ENCODE results near the gene GPR78.

GPR78 gene

DNA sequence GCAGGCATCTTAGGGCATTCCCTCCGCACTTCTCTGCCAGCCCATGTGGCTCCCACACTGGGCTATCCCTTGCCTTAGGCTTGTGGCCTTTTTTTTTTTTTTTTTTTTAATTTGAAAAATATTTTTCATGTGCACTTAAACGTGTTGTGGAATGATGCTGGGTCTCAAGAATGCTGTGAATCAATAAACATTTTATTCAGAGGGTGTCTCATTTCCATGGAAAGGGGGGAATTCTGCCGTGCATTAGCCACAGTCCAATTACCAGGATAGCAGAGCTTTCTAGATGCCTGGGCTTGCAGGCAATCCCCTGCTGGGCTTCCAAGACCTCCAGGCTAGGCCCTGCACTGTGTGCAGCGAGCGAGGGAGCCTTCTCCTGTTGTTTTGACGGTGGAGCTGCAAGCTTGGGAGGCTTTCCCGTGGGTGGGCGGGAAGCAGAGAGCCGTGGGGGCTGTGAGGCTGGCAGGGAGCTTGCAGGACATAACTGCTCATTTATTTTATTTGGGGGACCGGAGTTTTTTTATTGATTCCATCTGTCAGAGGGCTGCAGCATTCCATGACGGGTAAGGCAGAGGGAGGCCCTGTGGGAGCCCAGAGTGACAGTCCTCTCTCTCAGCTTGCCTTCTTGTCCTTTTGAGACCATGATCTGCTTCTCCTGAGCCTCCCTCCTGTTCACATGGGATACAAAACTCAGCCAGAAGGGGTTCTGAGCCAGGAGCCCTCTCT, 9.8 kb downstream of the GPR78 start:
- POLR2A ChIA-PET, result interaction anchor here (1.6 kb wide), 1 partner anchor 121 kb away, joined by 3 read pairs; no protein-coding TSS in a partner anchor
- TF ChIP-seq ZFHX2 (tag by site-specific recombination; conservative IDR thresholded peaks at IDR 0.05) (peak; percentile 56), ZNF510 (tag by site-specific recombination; IDR thresholded peaks at IDR 0.05; ENCODE audit: insufficient replicate concordance) (no peak), ZNF701 (tag by site-specific recombination; IDR thresholded peaks at IDR 0.05) (no peak), ZFP69B (tag by site-specific recombination; IDR thresholded peaks at IDR 0.05) (no peak), ZNF202 (tag by site-specific recombination; IDR thresholded peaks at IDR 0.05; ENCODE audit: borderline replicate concordance) (no peak), SP7 (tag by site-specific recombination; IDR thresholded peaks at IDR 0.05) (no peak), ZBTB20 (tag by site-specific recombination; IDR thresholded peaks at IDR 0.05) (no peak), ZIC2 (tag by site-specific recombination; IDR thresholded peaks at IDR 0.05) (peak; percentile 87), SALL2 (tag by site-specific recombination; IDR thresholded peaks at IDR 0.05; ENCODE audit: borderline replicate concordance) (no peak), GLIS2 (tag by site-specific recombination; IDR thresholded peaks at IDR 0.05) (no peak), ZNF121 (tag by site-specific recombination; IDR thresholded peaks at IDR 0.05) (no peak), GLIS1 (tag by site-specific recombination; IDR thresholded peaks at IDR 0.05) (peak; percentile 76), ZNF223 (tag by site-specific recombination; IDR thresholded peaks at IDR 0.05) (no peak), ZNF394 (tag by site-specific recombination; IDR thresholded peaks at IDR 0.05; ENCODE audit: borderline replicate concordance) (no peak), ZNF48 (tag by site-specific recombination; IDR thresholded peaks at IDR 0.05) (no peak), ZNF433 (tag by site-specific recombination; IDR thresholded peaks at IDR 0.05; ENCODE audit: low read depth) (no peak), SP2 (tag by site-specific recombination; IDR thresholded peaks at IDR 0.05) (no peak)
- TF ChIP-seq, protein P1, sequence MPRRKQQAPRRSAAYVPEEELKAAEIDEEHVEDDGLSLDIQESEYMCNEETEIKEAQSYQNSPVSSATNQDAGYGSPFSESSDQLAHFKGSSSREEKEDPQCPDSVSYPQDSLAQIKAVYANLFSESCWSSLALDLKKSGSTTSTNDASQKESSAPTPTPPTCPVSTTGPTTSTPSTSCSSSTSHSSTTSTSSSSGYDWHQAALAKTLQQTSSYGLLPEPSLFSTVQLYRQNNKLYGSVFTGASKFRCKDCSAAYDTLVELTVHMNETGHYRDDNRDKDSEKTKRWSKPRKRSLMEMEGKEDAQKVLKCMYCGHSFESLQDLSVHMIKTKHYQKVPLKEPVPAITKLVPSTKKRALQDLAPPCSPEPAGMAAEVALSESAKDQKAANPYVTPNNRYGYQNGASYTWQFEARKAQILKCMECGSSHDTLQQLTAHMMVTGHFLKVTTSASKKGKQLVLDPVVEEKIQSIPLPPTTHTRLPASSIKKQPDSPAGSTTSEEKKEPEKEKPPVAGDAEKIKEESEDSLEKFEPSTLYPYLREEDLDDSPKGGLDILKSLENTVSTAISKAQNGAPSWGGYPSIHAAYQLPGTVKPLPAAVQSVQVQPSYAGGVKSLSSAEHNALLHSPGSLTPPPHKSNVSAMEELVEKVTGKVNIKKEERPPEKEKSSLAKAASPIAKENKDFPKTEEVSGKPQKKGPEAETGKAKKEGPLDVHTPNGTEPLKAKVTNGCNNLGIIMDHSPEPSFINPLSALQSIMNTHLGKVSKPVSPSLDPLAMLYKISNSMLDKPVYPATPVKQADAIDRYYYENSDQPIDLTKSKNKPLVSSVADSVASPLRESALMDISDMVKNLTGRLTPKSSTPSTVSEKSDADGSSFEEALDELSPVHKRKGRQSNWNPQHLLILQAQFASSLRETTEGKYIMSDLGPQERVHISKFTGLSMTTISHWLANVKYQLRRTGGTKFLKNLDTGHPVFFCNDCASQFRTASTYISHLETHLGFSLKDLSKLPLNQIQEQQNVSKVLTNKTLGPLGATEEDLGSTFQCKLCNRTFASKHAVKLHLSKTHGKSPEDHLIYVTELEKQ (tag by site-specific recombination; IDR thresholded peaks at IDR 0.05; ENCODE audit: borderline replicate concordance), result no peak
- TF ChIP-seq, protein P2, sequence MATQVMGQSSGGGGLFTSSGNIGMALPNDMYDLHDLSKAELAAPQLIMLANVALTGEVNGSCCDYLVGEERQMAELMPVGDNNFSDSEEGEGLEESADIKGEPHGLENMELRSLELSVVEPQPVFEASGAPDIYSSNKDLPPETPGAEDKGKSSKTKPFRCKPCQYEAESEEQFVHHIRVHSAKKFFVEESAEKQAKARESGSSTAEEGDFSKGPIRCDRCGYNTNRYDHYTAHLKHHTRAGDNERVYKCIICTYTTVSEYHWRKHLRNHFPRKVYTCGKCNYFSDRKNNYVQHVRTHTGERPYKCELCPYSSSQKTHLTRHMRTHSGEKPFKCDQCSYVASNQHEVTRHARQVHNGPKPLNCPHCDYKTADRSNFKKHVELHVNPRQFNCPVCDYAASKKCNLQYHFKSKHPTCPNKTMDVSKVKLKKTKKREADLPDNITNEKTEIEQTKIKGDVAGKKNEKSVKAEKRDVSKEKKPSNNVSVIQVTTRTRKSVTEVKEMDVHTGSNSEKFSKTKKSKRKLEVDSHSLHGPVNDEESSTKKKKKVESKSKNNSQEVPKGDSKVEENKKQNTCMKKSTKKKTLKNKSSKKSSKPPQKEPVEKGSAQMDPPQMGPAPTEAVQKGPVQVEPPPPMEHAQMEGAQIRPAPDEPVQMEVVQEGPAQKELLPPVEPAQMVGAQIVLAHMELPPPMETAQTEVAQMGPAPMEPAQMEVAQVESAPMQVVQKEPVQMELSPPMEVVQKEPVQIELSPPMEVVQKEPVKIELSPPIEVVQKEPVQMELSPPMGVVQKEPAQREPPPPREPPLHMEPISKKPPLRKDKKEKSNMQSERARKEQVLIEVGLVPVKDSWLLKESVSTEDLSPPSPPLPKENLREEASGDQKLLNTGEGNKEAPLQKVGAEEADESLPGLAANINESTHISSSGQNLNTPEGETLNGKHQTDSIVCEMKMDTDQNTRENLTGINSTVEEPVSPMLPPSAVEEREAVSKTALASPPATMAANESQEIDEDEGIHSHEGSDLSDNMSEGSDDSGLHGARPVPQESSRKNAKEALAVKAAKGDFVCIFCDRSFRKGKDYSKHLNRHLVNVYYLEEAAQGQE (tag by site-specific recombination; IDR thresholded peaks at IDR 0.05), result no peak
- no peaks in the 10 kb centered on the region for H3K9me3 ChIP-seq (ENCODE audit: control insufficient read depth, insufficient read depth, low read depth, low read length)
- H3K27ac ChIP-seq (ENCODE audit: extremely low read depth, low read depth, low read length), result no peak overlapping the region
- H3K4me1 ChIP-seq (ENCODE audit: control insufficient read depth, insufficient read depth, low read length), result no peaks in the 10 kb centered on the region
- CTCF ChIA-PET, result interaction anchor here (0.6 kb wide), 1 partner anchor 10 kb away, joined by 3 read pairs; the partner anchor contains the start of gene GPR78
- no peak overlapping the region for H3K4me3 ChIP-seq (ENCODE audit: low read depth, low read length)
- no peaks in the 10 kb centered on the region for H3K36me3 ChIP-seq (ENCODE audit: control insufficient read depth in 2 of 2, insufficient read depth in 1 of 2, low read length in 2 of 2)

DNA sequence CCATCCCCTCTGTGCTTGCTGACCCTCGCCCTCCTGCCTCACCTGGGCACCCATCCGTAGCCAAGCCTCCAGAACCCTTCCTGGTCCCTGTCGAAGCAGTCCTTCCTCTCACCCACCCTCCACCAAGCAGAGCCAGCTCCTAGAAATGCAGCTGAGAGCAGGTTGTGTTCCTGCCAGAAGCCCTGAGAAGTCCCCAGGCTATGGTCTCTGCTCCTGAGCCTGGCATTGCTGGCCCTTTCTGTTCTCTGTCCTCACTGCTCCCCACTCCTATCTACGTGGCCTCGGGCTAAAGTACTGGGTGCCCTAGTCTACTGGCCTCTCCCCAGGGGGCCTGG, 10.3 kb downstream of the GPR78 start:
- Histone ChIP-seq H3K27ac (ENCODE audit: extremely low read depth, low read depth, low read length) (no peak overlapping the region), H3K4me3 (ENCODE audit: low read depth, low read length) (no peak overlapping the region), H3K36me3 (ENCODE audit: control insufficient read depth in 2 of 2, insufficient read depth in 1 of 2, low read length in 2 of 2) (no peaks in the 10 kb centered on the region), H3K9me3 (ENCODE audit: control insufficient read depth, insufficient read depth, low read depth, low read length) (no peaks in the 10 kb centered on the region), H3K4me1 (ENCODE audit: control insufficient read depth, insufficient read depth, low read length) (no peaks in the 10 kb centered on the region)
- TF ChIP-seq FEZF1 (tag by site-specific recombination; IDR thresholded peaks at IDR 0.05) (no peak), ZNF174 (tag by site-specific recombination; IDR thresholded peaks at IDR 0.05) (no peak), ZBTB48 (tag by site-specific recombination; IDR thresholded peaks at IDR 0.05) (no peak), ZNF830 (tag by site-specific recombination; IDR thresholded peaks at IDR 0.05; ENCODE audit: low read depth) (no peak), ZNF776 (tag by site-specific recombination; IDR thresholded peaks at IDR 0.05; ENCODE audit: borderline replicate concordance) (no peak)
- POLR2A ChIA-PET, result interaction anchor here (1.6 kb wide), 1 partner anchor 122 kb away, joined by 3 read pairs; no protein-coding TSS in a partner anchor
- CTCF ChIA-PET, result no interaction called here

Data from HEK293 (cell line).